Measurements from ENCODE around the gene HIF1AN. TPM values are rescaled to one million over a fixed set of nuclear protein-coding genes. Genes with fewer than 3 reads are reported as not detected.
A peak's percentile ranks its signal among the peaks of the same experiment; 100 is the strongest.

The HIF1AN gene
- total RNA-seq, 2 donors from 2014 or later, result 11.5 to 17.7 TPM

GRCh38 chr10:100553929-100554328, 18.2 kb downstream of the HIF1AN start:
- DNase-seq (ENCODE audit: low spot score), result no peak
- no peak for TF ChIP-seq CTCF (IDR thresholded peaks at IDR 0.05)

GRCh38 chr10:100554902-100555301, 19.2 kb downstream of the HIF1AN start:
- Histone ChIP-seq H3K4me3 (no peak overlapping the region), H3K9me3 (no peaks in the 10 kb centered on the region), H3K27me3 (replicated peaks; ENCODE audit: insufficient read depth) (no peaks in the 10 kb centered on the region), H3K36me3 (peaks cover 13% of the 10 kb centered on the region), H3K27ac (no peak overlapping the region), H3K4me1 (ENCODE audit: control insufficient read depth in 1 of 2, low read depth in 2 of 2) (no peaks in the 10 kb centered on the region)
- no peak for TF ChIP-seq CTCF (IDR thresholded peaks at IDR 0.05)
- no peak for ATAC-seq (ENCODE audit: insufficient number of reproducible peaks, low FRiP score, low read depth)
- no peak for DNase-seq (ENCODE audit: low spot score)

More at GRCh38 chr10:100553929-100554328, 18.2 kb downstream of the HIF1AN start:
- H3K4me1 ChIP-seq (ENCODE audit: control insufficient read depth in 1 of 2, low read depth in 2 of 2), result no peaks in the 10 kb centered on the region
- peaks cover 19% of the 10 kb centered on the region for H3K36me3 ChIP-seq
- H3K4me3 ChIP-seq, result no peak overlapping the region
- no peak for ATAC-seq (ENCODE audit: insufficient number of reproducible peaks, low FRiP score, low read depth)
- no peak overlapping the region for H3K27ac ChIP-seq
- no peaks in the 10 kb centered on the region for H3K9me3 ChIP-seq
- H3K27me3 ChIP-seq (replicated peaks; ENCODE audit: insufficient read depth), result no peaks in the 10 kb centered on the region

DNA sequence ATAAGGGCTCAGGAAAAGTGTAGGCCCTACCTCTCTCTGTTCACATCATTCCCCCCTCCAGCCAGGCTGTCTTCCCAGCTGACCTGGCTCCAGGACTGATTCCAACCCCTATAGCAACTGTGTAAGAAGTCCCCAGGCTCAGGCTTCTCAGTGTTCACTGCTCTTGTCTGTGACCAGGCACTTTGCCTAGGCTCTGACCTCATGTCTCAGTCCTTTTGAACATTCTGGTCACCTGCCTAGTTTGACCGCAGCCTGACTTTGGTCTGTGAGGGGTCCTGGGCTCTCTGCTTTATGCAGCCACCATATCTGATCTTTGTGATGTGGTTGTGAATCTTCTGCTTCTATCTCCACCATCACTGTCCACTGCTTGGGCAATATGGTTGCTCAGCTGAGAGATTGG, 24.5 kb downstream of the HIF1AN start:
- ATAC-seq (ENCODE audit: insufficient number of reproducible peaks, low FRiP score, low read depth), result no peak

GRCh38 chr10:100561005-100561404, 25.3 kb downstream of the HIF1AN start:
- DNase-seq (ENCODE audit: low spot score) (no peak), ATAC-seq (ENCODE audit: insufficient number of reproducible peaks, low FRiP score, low read depth) (no peak)
- Histone ChIP-seq H3K27me3 (replicated peaks; ENCODE audit: insufficient read depth) (no peaks in the 10 kb centered on the region), H3K4me1 (ENCODE audit: control insufficient read depth in 1 of 2, low read depth in 2 of 2) (peaks cover 8 to 13% of the 10 kb centered on the region in 2 donors), H3K9me3 (no peaks in the 10 kb centered on the region), H3K4me3 (no peak overlapping the region), H3K27ac (no peak overlapping the region), H3K36me3 (peaks cover 5% of the 10 kb centered on the region)
- TF ChIP-seq CTCF (IDR thresholded peaks at IDR 0.05), result no peak

More for the DNA sequence above, 24.5 kb downstream of the HIF1AN start:
- Histone ChIP-seq H3K27ac (no peak overlapping the region), H3K4me3 (no peak overlapping the region), H3K36me3 (peaks cover 5% of the 10 kb centered on the region), H3K27me3 (replicated peaks; ENCODE audit: insufficient read depth) (no peaks in the 10 kb centered on the region), H3K9me3 (no peaks in the 10 kb centered on the region), H3K4me1 (ENCODE audit: control insufficient read depth in 1 of 2, low read depth in 2 of 2) (peaks cover 8 to 13% of the 10 kb centered on the region in 2 donors)
- no peak for DNase-seq (ENCODE audit: low spot score)
- no peak for TF ChIP-seq CTCF (IDR thresholded peaks at IDR 0.05)

DNA sequence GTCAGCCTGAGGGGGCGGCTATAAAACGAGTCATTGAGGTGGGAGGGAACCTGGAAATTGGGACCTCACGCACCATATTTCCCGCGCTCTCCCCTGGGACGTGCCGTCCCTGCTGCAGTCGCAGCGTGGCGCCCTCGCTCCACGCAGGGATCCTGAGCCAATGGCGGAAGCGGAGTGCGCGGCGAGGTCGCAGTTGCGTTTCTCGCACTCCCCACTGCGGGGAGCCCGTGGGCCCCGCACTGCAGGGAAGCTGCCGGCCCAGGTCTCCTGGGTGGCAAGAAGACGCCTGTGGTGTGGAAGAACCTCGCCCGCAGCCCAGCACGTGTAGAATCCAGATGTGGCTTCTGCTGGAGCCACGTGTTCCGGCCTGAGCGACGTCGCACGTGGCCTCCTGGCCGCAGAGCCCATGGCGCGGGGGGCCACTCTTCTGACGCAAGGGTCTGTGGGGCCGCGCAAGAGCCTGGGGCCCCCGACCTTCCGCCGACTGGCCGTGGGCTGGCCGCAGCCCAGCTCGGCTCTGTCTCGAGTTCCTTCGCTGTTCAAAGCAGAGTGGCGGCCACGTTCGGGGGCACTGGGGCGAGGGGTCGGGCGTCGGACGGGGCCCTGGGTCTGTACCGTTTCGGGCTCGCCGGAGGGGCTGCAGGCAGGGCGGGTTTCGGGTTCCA, 26.4 kb downstream of the HIF1AN start:
- no peaks in the 10 kb centered on the region for H3K27me3 ChIP-seq (replicated peaks; ENCODE audit: insufficient read depth)
- no peaks in the 10 kb centered on the region for H3K36me3 ChIP-seq
- TF ChIP-seq CTCF (IDR thresholded peaks at IDR 0.05), result peak; percentile 47
- DNase-seq (ENCODE audit: low spot score) (no peak), ATAC-seq (ENCODE audit: insufficient number of reproducible peaks, low FRiP score, low read depth) (no peak)
- H3K9me3 ChIP-seq, result no peaks in the 10 kb centered on the region
- no peak overlapping the region for H3K27ac ChIP-seq
- peak overlapping the region; percentile 39 for H3K4me3 ChIP-seq
- H3K4me1 ChIP-seq (ENCODE audit: control insufficient read depth in 1 of 2, low read depth in 2 of 2), result peaks cover 8 to 13% of the 10 kb centered on the region in 2 donors
